Measurements from ENCODE around the gene SMIM38.

Gene SMIM38

GRCh38 chr11:69155302-69156234 lies at the start of gene SMIM38:
SMIM38 (plus strand) TSS chr11:69155935; CDS start chr11:69157847, 1,912 bp downstream.
- DNase-seq (ENCODE audit: low read depth, low spot score), result no peak

GRCh38 chr11:69106031-69106811 lies 49.5 kb upstream of the SMIM38 start:
- DNase-seq (ENCODE audit: low read depth, low spot score), result no peak

GRCh38 chr11:69107413-69107812 lies 48.3 kb upstream of the SMIM38 start:
- no peak for DNase-seq (ENCODE audit: low read depth, low spot score)

- no peak for DNase-seq (ENCODE audit: low read depth, low spot score)
Observed at GRCh38 chr11:69108030-69108429, 47.7 kb upstream of the SMIM38 start.

- no peak for DNase-seq (ENCODE audit: low read depth, low spot score)
Observed at GRCh38 chr11:69108559-69108958, 47.2 kb upstream of the SMIM38 start.

- no peak for DNase-seq (ENCODE audit: low read depth, low spot score)
Observed at GRCh38 chr11:69109101-69109500, 46.6 kb upstream of the SMIM38 start.

GRCh38 chr11:69110451-69110850 lies 45.3 kb upstream of the SMIM38 start:
- no peak for DNase-seq (ENCODE audit: low read depth, low spot score)

- no peak for DNase-seq (ENCODE audit: low read depth, low spot score)
Observed at GRCh38 chr11:69111624-69112542, 43.9 kb upstream of the SMIM38 start.

GRCh38 chr11:69113226-69113625 lies 42.5 kb upstream of the SMIM38 start:
- no peak for DNase-seq (ENCODE audit: low read depth, low spot score)

GRCh38 chr11:69113646-69114340 lies 41.9 kb upstream of the SMIM38 start:
- DNase-seq (ENCODE audit: low read depth, low spot score), result no peak

GRCh38 chr11:69114362-69114761 lies 41.4 kb upstream of the SMIM38 start:
- DNase-seq (ENCODE audit: low read depth, low spot score), result no peak

- no peak for DNase-seq (ENCODE audit: low read depth, low spot score)
Observed at GRCh38 chr11:69114811-69115523, 40.8 kb upstream of the SMIM38 start.

GRCh38 chr11:69115586-69116560 lies 39.9 kb upstream of the SMIM38 start:
- no peak for DNase-seq (ENCODE audit: low read depth, low spot score)

- DNase-seq (ENCODE audit: low read depth, low spot score), result no peak
Observed at GRCh38 chr11:69116671-69117070, 39.1 kb upstream of the SMIM38 start.

- no peak for DNase-seq (ENCODE audit: low read depth, low spot score)
Observed at GRCh38 chr11:69119190-69119589, 36.5 kb upstream of the SMIM38 start.

GRCh38 chr11:69120096-69120875 lies 35.4 kb upstream of the SMIM38 start:
- no peak for DNase-seq (ENCODE audit: low read depth, low spot score)

- DNase-seq (ENCODE audit: low read depth, low spot score), result no peak
Observed at GRCh38 chr11:69121021-69121420, 34.7 kb upstream of the SMIM38 start.

GRCh38 chr11:69121621-69122325 lies 34.0 kb upstream of the SMIM38 start:
- no peak for DNase-seq (ENCODE audit: low read depth, low spot score)

All from iPS DF 19.7 (cell line).